HG03025 (cell line): ENCODE measurements around the gene RAC2.

Source experiments
- ATAC-seq: cut with Tn5 transposase; IDR thresholded peaks from one replicate; pipeline ENCODE4 v1.9.1; 2021; ENCODE audit warnings: mild to moderate bottlenecking, moderate library complexity; ENCODE audit not compliant: unreplicated experiment, low FRiP score

The RAC2 gene

GRCh38 chr22:37180531-37181231, 63.4 kb downstream of the RAC2 start:
- ATAC-seq, result no peak

DNA sequence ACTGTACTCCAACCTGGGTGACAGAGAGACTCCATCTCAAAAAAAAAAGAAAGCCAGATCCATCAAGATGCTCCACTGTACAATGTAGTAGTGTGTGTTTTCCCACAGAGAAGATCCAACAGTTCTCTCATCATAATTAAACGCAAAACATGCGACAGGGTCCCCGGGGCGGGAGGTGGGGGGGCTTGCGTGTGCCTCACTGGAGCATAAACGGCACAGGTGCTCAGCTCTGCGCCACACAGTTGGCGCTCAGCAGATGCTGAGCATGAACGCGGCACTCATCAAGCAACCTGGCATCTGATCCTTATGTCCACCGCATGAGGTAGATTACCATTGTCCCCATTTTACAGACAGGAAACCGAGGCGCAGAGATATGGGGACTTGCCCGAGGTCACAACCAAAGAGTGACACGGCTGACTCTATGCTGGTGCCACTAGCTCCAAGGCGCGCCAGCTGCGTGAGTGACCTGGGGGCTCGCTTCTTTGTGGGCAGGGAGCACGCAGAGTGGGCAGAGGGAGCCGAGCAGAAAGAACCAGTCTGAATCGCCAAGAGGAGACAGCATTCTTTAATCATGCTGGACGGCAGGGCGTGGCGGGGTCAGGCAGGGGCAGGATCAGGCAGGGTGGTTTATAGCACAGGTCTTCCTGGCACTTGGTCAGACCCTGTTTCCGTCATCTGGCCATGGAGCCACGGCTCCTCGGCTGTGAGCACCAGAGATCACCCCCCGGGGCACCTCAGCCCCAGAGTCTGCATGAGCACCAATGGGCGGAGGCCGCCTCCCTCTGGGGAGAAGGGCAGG, 64.2 kb downstream of the RAC2 start:
- ATAC-seq, result no peak

DNA sequence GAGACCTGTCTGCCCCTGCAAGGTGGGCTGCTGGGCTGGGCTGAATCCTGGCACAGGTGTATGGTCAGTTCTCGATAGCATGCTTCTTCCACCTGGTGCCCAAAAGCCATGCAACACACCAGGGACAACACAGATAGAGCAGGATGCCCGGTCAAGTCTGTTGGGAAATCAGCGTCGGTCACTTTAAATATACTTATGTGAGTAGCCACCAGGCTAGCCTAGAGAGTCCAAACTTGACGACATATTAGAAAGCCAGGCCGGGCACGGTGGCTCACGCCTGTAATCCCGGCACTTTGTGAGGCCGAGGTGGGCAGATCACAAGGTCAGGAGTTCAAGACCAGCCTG, 65.0 kb downstream of the RAC2 start:
- ATAC-seq, result no peak

GRCh38 chr22:37178350-37179125, 65.5 kb downstream of the RAC2 start:
- ATAC-seq, result no peak

DNA sequence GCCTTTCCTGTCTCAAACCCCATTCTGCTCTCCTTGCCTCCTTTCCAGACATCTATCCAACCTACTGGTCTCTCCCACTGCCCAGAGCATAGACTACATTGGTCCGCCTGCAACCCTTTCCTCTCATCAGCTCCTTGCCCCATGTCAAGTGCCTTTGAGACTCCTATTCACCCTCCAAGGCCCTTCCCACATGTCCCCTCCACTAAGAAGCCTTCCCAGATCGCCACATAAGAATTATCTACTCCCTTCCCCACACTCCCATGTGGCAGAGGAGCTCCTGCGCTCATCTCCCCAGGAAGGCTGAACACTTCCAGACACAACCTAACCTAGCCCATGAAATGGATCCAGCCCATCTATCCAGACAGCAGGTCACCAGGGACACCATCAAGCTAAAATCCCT, 66.3 kb downstream of the RAC2 start:
- no peak for ATAC-seq

GRCh38 chr22:37177221-37177620, 66.8 kb downstream of the RAC2 start:
- ATAC-seq, result no peak

DNA sequence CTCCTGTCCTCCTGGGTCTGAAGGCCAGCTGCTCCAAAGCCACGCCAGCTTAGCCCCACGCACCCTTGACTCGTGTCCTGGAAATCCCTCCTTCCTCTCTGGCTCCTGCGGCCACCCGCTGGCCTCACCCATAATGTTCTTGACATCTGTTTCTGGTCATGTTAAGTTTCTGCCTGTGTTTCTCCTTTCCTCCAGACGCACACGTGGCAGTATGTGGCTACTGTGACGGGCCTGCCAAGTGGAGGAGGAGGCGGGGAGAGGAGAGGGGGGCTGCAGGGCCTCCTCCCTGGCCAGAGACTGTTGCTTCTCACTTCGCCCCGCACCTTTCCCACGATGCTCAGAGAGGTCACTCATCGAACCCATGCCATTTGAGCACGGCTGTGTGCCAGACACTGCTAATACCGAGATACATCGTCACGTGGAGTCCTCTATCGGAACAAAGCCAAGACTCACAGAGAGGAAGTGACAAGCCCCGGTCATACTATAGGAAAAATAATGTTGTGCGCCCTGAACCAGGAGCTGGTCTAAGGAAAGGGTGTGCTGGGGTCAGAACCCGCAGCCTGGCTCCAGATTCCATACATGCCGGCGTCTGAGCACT, 67.5 kb downstream of the RAC2 start:
- ATAC-seq, result no peak

- no peak for ATAC-seq
These were observed 68.4 kb downstream of the RAC2 start for GRCh38 chr22:37175414-37176281.
